IMR-90 (cell line): ENCODE data around the gene HS6ST3. TPM values are rescaled to one million over a fixed set of nuclear protein-coding genes. Genes with fewer than 3 reads are reported as not detected.

Source experiments
- ATAC-seq: fragments of 200-7000 bp; cut with Tn5 transposase; 2 replicates; pipeline ENCODE4 v1.9.1; 2020; ENCODE audit warnings: low read depth, mild to moderate bottlenecking, moderate library complexity
- BruUV-seq: library from RNA; stranded (reverse); fragments of 400-500 nt; replicated peaks from 2 replicates; lab custom pipeline; 2021; lab: Mats Ljungman, UMichigan
- CTCF ChIA-PET: fragments of 300-600 bp; formaldehyde crosslinking; extraction: SDS; loops from one replicate; lab custom pipeline; 2021; ENCODE audit warnings: antibody characterized with exemption; lab: Yijun Ruan, JAX
- POLR2A ChIA-PET: fragments of 300-600 bp; sonication (Branson Sonifier 250); formaldehyde crosslinking; loops from one replicate; lab custom pipeline; 2022; ENCODE audit warnings: antibody characterized with exemption; ENCODE audit not compliant: unreplicated experiment; lab: Charles Lee
- DNase-seq: peaks from one replicate; pipeline ENCODE4 v3.0.0; 2013
- H2AFZ ChIP-seq: replicated peaks from 2 replicates; pipeline ENCODE3; 2013; ENCODE audit warnings: low read length, mild to moderate bottlenecking; ENCODE audit not compliant: poor library complexity
- H2AK5ac ChIP-seq: 2 replicates; pipeline ENCODE4 v1.6.1; 2013; ENCODE audit warnings: low read depth, low read length, inconsistent platforms
- H2AK9ac ChIP-seq: replicated peaks from 2 replicates; pipeline ENCODE3; 2013; ENCODE audit warnings: mild to moderate bottlenecking, low read depth, low read length, moderate library complexity; ENCODE audit not compliant: poor library complexity
- H2BK120ac ChIP-seq: 2 replicates; pipeline ENCODE4 v1.6.1; 2013; ENCODE audit warnings: low read depth, low read length, inconsistent platforms
- H2BK15ac ChIP-seq: 3 replicates; pipeline ENCODE4 v1.6.1; 2013; ENCODE audit warnings: low read depth, low read length, inconsistent platforms
- H2BK20ac ChIP-seq: 2 replicates; pipeline ENCODE4 v1.6.1; 2013; ENCODE audit warnings: low read depth, mild to moderate bottlenecking, inconsistent platforms, low read length, moderate library complexity
- H2BK5ac ChIP-seq: 2 replicates; pipeline ENCODE4 v1.6.1; 2013; ENCODE audit warnings: mild to moderate bottlenecking, low read depth, low read length, inconsistent platforms; ENCODE audit not compliant: poor library complexity, severe bottlenecking
- H3K14ac ChIP-seq: replicated peaks from 2 replicates; pipeline ENCODE4 v1.6.1; 2013; ENCODE audit warnings: low read depth, low read length, inconsistent platforms
- H3K18ac ChIP-seq: 2 replicates; pipeline ENCODE4 v1.6.1; 2013; ENCODE audit warnings: low read depth, low read length, control low read depth
- H3K23ac ChIP-seq: 2 replicates; pipeline ENCODE4 v1.6.1; 2013; ENCODE audit warnings: low read depth, low read length, inconsistent platforms
- H3K27ac ChIP-seq: 2 replicates; pipeline ENCODE4 v1.5.1; 2013; ENCODE audit warnings: mild to moderate bottlenecking, control low read depth, low read length; ENCODE audit not compliant: insufficient read depth
- H3K27me3 ChIP-seq: 2 replicates; pipeline ENCODE4 v1.6.1; 2013; ENCODE audit warnings: low read length; ENCODE audit not compliant: control insufficient read depth, insufficient read depth
- H3K36me3 ChIP-seq: 2 replicates; pipeline ENCODE4 v1.6.1; 2013; ENCODE audit warnings: low read length, mixed read lengths; ENCODE audit not compliant: control insufficient read depth, insufficient read depth
- H3K4ac ChIP-seq: 2 replicates; pipeline ENCODE4 v1.6.1; 2013; ENCODE audit warnings: low read depth, low read length, inconsistent platforms
- H3K4me1 ChIP-seq: 2 replicates; pipeline ENCODE4 v1.6.1; 2013; ENCODE audit warnings: low read length, mixed read lengths; ENCODE audit not compliant: control insufficient read depth, insufficient read depth
- H3K4me2 ChIP-seq: 2 replicates; pipeline ENCODE4 v1.6.1; 2013; ENCODE audit warnings: low read depth, mild to moderate bottlenecking, control low read depth, low read length, moderate library complexity
- H3K4me3 ChIP-seq: 2 replicates; pipeline ENCODE4 v1.5.1; 2013; ENCODE audit warnings: low read depth, mild to moderate bottlenecking, control low read depth, low read length, moderate library complexity; ENCODE audit not compliant: insufficient read depth
- H3K56ac ChIP-seq: 2 replicates; pipeline ENCODE4 v1.6.1; 2013; ENCODE audit warnings: low read length, inconsistent platforms; ENCODE audit not compliant: insufficient read depth; ENCODE audit errors: extremely low read depth
- H3K79me1 ChIP-seq, 2 experiments: 2 replicates each; pipeline ENCODE4 v1.6.1; 2013; ENCODE audit warnings: low read length in 2 of 2, inconsistent platforms in 1 of 2, low read depth in 1 of 2
- H3K9ac ChIP-seq: 2 replicates; pipeline ENCODE4 v1.6.1; 2013; ENCODE audit warnings: low read depth, low read length, control low read depth
- H3K9me1 ChIP-seq: 2 replicates; pipeline ENCODE4 v1.6.1; 2013; ENCODE audit warnings: low read length, inconsistent platforms; ENCODE audit not compliant: insufficient read depth
- H3K9me3 ChIP-seq: 2 replicates; pipeline ENCODE4 v1.6.1; 2013; ENCODE audit warnings: low read length; ENCODE audit not compliant: control insufficient read depth, insufficient read depth
- H4K20me1 ChIP-seq: 2 replicates; pipeline ENCODE4 v1.6.1; 2013; ENCODE audit warnings: low read length, inconsistent platforms; ENCODE audit not compliant: insufficient read depth
- H4K5ac ChIP-seq: 2 replicates; pipeline ENCODE4 v1.6.1; 2013; ENCODE audit warnings: mild to moderate bottlenecking, low read depth, low read length, control low read depth
- H4K8ac ChIP-seq, 2 experiments: 2 replicates each; pipeline ENCODE4 v1.6.1; 2013; ENCODE audit warnings: low read depth in 2 of 2, low read length in 2 of 2, control low read depth in 1 of 2, inconsistent platforms in 1 of 2
- H4K91ac ChIP-seq: 2 replicates; pipeline ENCODE4 v1.6.1; 2013; ENCODE audit warnings: low read depth, low read length, inconsistent platforms; ENCODE audit not compliant: insufficient read depth
- BHLHE40 ChIP-seq: fragments of 150-350 bp; IDR thresholded peaks from 2 replicates; pipeline ENCODE4 v1.6.1; 2016; ENCODE audit warnings: mild to moderate bottlenecking, low read depth, low read length
- CEBPB ChIP-seq: IDR thresholded peaks from 2 replicates; pipeline ENCODE4 v1.6.1; 2012; ENCODE audit warnings: low read depth, low read length, improper control_type of control experiment
- CHD1 ChIP-seq: IDR thresholded peaks from 2 replicates; pipeline ENCODE4 v1.6.1; 2012; ENCODE audit warnings: low read depth, low read length, improper control_type of control experiment
- FOS ChIP-seq: fragments of 150-350 bp; IDR thresholded peaks from 2 replicates; pipeline ENCODE4 v1.6.1; 2016; ENCODE audit warnings: low read depth, low read length
- MAFK ChIP-seq: IDR thresholded peaks from 2 replicates; pipeline ENCODE4 v1.6.1; 2012; ENCODE audit warnings: low read depth, low read length, improper control_type of control experiment
- MAZ ChIP-seq: IDR thresholded peaks from 2 replicates; pipeline ENCODE4 v1.6.1; 2012; ENCODE audit warnings: low read depth, mild to moderate bottlenecking, low read length, improper control_type of control experiment, moderate library complexity, borderline replicate concordance
- MXI1 ChIP-seq: IDR thresholded peaks from 2 replicates; pipeline ENCODE4 v1.6.1; 2012; ENCODE audit warnings: low read depth, mild to moderate bottlenecking, low read length, moderate library complexity, borderline replicate concordance
- NFE2L2 ChIP-seq: fragments of 150-350 bp; IDR thresholded peaks from 2 replicates; pipeline ENCODE4 v1.6.1; 2016; ENCODE audit warnings: low read depth, mild to moderate bottlenecking, low read length
- POLR2A ChIP-seq: IDR thresholded peaks from 2 replicates; pipeline ENCODE4 v1.6.1; 2012; ENCODE audit warnings: mild to moderate bottlenecking, low read depth, low read length
- RAD21 ChIP-seq: IDR thresholded peaks from 2 replicates; pipeline ENCODE4 v1.6.1; 2012; ENCODE audit warnings: low read length, improper control_type of control experiment
- RCOR1 ChIP-seq: IDR thresholded peaks from 2 replicates; pipeline ENCODE4 v1.6.1; 2012; ENCODE audit warnings: mild to moderate bottlenecking, low read length, improper control_type of control experiment; ENCODE audit not compliant: insufficient replicate concordance
- RFX5 ChIP-seq: IDR thresholded peaks from 2 replicates; pipeline ENCODE4 v1.8.0; 2012; ENCODE audit warnings: low read depth, mild to moderate bottlenecking, low read length, moderate library complexity
- SMC3 ChIP-seq: fragments of 150-350 bp; IDR thresholded peaks from 2 replicates; pipeline ENCODE4 v1.6.1; 2016; ENCODE audit warnings: low read depth, mild to moderate bottlenecking, antibody characterized with exemption, low read length, moderate library complexity
- WGBS, 2 experiments: methylation state at CpG; one replicate each; pipeline versions ENCODE4 v1.1.5 to v1.1.7; 2013; ENCODE audit warnings: missing lambda C conversion rate in 2 of 2; ENCODE audit not compliant: insufficient read length in 1 of 2; ENCODE audit errors: extremely low coverage in 2 of 2; 5-methylcytosine and 5-hydroxymethylcytosine counted together
- dilution Hi-C: fragments of 300-500 bp; cut with HindIII; formaldehyde crosslinking; loops from one replicate; pipeline ENCODE4 v1.14.3; 2018; ENCODE audit warnings: low sequenced_read_pairs; ENCODE audit not compliant: unreplicated experiment
- in situ Hi-C: fragments of 300-500 bp; cut with MboI; formaldehyde crosslinking; loops from 3 replicates; pipeline ENCODE4 v1.14.3; 2019; ENCODE audit warnings: low sequenced_read_pairs, inconsistent platforms, mixed read lengths
- intact Hi-C: fragments of 100-400 bp; cut with micrococcal nuclease; formaldehyde crosslinking; loops from 2 replicates; pipeline ENCODE4 v1.10.0; 2022
- polyA plus RNA-seq, 3 experiments: library from polyadenylated mRNA; depleted of rRNA; stranded (reverse); fragments of >200 nt; gene quantifications; 2 replicates each; pipeline ENCODE4 v1.2.3, GENCODE V29; 2012; ENCODE audit warnings: low replicate concordance in 1 of 3
- total RNA-seq: library from RNA; depleted of rRNA; stranded (reverse); fragments of >200 nt; gene quantifications from 2 replicates; pipeline ENCODE4 v1.2.3, GENCODE V29; 2012
- TF ChIP-seq, protein P1 (sequence below): fragments of 150-350 bp; IDR thresholded peaks from 2 replicates; pipeline ENCODE4 v1.6.1; 2017; ENCODE audit warnings: mild to moderate bottlenecking, antibody characterized with exemption, low read length, low read depth
- TF ChIP-seq, protein P2 (sequence below): fragments of 150-350 bp; IDR thresholded peaks from 2 replicates; pipeline ENCODE4 v1.6.1; 2016; ENCODE audit warnings: low read depth, mild to moderate bottlenecking, low read length, moderate library complexity, borderline replicate concordance
- TF ChIP-seq, protein P3 (sequence below): conservative IDR thresholded peaks from 2 replicates; pipeline ENCODE4 v1.5.1; 2012; ENCODE audit warnings: mild to moderate bottlenecking, low read depth, low read length, improper control_type of control experiment

The HS6ST3 gene
- total and polyA plus RNA-seq, 2 of the 4 experiments (the other 2 are of a cell fraction) = not detected

DNA sequence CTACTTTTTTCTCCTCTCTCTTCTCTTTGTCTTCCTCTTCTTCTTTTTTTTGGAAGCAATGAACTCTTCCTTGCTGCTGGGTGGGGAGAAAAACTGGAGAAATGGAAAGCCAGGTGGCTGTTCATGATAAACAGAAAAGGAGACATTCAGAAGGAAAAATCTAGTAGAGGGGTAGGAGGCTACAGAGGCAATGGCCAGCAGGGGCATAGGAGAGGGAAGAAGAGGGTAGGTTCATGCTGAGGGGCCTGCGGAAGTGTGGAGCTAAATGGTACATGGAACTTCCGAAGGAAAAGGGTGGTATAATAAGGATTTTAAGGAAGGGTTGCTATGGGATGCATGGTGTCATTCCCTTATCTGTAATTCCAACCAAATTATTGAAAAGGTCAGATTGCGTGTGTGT is 17.5 kb upstream of the HS6ST3 start:
- Histone ChIP-seq H2BK120ac (no peak overlapping the region), H2AK5ac (no peak overlapping the region), H3K14ac (no peak overlapping the region), H3K9me3 (no peaks in the 10 kb centered on the region), H2BK20ac (no peak overlapping the region), H3K79me1 (no peaks in the 10 kb centered on the region), H3K18ac (no peak overlapping the region), H3K9ac (no peak overlapping the region), H4K8ac (no peak overlapping the region), H4K20me1 (no peaks in the 10 kb centered on the region), H2AFZ (no peak overlapping the region), H4K5ac (no peak overlapping the region), H3K23ac (no peak overlapping the region), H3K56ac (no peak overlapping the region), H4K91ac (no peak overlapping the region), H3K4me2 (no peak overlapping the region), H3K27ac (no peak overlapping the region), H3K4ac (no peak overlapping the region), H3K4me3 (no peak overlapping the region), H3K27me3 (peaks cover 2% of the 10 kb centered on the region; the same call in 1 of the 2 replicates), H2BK15ac (no peak overlapping the region), H2BK5ac (no peak overlapping the region), H3K4me1 (no peaks in the 10 kb centered on the region), H2AK9ac (no peak overlapping the region), H3K36me3 (no peaks in the 10 kb centered on the region), H3K9me1 (no peaks in the 10 kb centered on the region)
- no peak for DNase-seq
- ATAC-seq = no peak
- POLR2A ChIA-PET = no interaction called here
- intact Hi-C loops (no loop called here), in situ Hi-C loops (no loop called here), dilution Hi-C loops (no loop called here)
- CTCF ChIA-PET = no interaction called here
- TF ChIP-seq, protein P1, sequence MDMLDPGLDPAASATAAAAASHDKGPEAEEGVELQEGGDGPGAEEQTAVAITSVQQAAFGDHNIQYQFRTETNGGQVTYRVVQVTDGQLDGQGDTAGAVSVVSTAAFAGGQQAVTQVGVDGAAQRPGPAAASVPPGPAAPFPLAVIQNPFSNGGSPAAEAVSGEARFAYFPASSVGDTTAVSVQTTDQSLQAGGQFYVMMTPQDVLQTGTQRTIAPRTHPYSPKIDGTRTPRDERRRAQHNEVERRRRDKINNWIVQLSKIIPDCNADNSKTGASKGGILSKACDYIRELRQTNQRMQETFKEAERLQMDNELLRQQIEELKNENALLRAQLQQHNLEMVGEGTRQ = no peak
- TF ChIP-seq MAZ (no peak), RCOR1 (no peak), RAD21 (no peak), FOS (no peak), SMC3 (no peak), NFE2L2 (no peak), CHD1 (no peak), MAFK (no peak), RFX5 (no peak), CEBPB (no peak), MXI1 (no peak), BHLHE40 (no peak), POLR2A (no peak)
- TF ChIP-seq, protein P2, sequence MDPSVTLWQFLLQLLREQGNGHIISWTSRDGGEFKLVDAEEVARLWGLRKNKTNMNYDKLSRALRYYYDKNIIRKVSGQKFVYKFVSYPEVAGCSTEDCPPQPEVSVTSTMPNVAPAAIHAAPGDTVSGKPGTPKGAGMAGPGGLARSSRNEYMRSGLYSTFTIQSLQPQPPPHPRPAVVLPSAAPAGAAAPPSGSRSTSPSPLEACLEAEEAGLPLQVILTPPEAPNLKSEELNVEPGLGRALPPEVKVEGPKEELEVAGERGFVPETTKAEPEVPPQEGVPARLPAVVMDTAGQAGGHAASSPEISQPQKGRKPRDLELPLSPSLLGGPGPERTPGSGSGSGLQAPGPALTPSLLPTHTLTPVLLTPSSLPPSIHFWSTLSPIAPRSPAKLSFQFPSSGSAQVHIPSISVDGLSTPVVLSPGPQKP = no peak
- TF ChIP-seq, protein P3, sequence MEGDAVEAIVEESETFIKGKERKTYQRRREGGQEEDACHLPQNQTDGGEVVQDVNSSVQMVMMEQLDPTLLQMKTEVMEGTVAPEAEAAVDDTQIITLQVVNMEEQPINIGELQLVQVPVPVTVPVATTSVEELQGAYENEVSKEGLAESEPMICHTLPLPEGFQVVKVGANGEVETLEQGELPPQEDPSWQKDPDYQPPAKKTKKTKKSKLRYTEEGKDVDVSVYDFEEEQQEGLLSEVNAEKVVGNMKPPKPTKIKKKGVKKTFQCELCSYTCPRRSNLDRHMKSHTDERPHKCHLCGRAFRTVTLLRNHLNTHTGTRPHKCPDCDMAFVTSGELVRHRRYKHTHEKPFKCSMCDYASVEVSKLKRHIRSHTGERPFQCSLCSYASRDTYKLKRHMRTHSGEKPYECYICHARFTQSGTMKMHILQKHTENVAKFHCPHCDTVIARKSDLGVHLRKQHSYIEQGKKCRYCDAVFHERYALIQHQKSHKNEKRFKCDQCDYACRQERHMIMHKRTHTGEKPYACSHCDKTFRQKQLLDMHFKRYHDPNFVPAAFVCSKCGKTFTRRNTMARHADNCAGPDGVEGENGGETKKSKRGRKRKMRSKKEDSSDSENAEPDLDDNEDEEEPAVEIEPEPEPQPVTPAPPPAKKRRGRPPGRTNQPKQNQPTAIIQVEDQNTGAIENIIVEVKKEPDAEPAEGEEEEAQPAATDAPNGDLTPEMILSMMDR = no peak
- no TSS peak for BruUV-seq
- WGBS, 2 experiments = no CpG with 5 or more reads among the region's 3 CpGs
